ENCODE data around the gene UNC13B. TPM values are rescaled to one million over a fixed set of nuclear protein-coding genes. Genes with fewer than 3 reads are reported as not detected.

Gene UNC13B
- total and polyA plus RNA-seq, 2 experiments from 2014 or later: 8.7 to 52.1 TPM

GRCh38 chr9:35398651-35399335, 237.0 kb downstream of the UNC13B start:
- H3K4me3 Mint-ChIP-seq: no peak overlapping the region
- H3K36me3 Mint-ChIP-seq (ENCODE audit: low read depth): peaks cover 7% of the 10 kb centered on the region; the same call in 1 of the 3 replicates
- TF ChIP-seq JUNB (IDR thresholded peaks at IDR 0.05; ENCODE audit: unreplicated experiment) (no peak), POLR2AphosphoS5 (IDR thresholded peaks at IDR 0.05; ENCODE audit: low read depth) (no peak), ZNF331 (CRISPR knock-in tag; IDR thresholded peaks at IDR 0.05; ENCODE audit: low read depth) (no peak), REST (IDR thresholded peaks at IDR 0.05; ENCODE audit: unreplicated experiment) (no peak), ZNF114 (CRISPR knock-in tag; IDR thresholded peaks at IDR 0.05) (no peak), EZH2phosphoT487 (IDR thresholded peaks at IDR 0.05; ENCODE audit: unreplicated experiment) (no peak), EZH2 (IDR thresholded peaks at IDR 0.05; ENCODE audit: low read depth, unreplicated experiment) (no peak), NANOG (IDR thresholded peaks at IDR 0.05; ENCODE audit: borderline replicate concordance) (no peak), CREB1 (CRISPR knock-in tag; IDR thresholded peaks at IDR 0.05; ENCODE audit: low read depth) (no peak), CTCF (conservative IDR thresholded peaks at IDR 0.05; ENCODE audit: low read depth in 2 of 2) (no peak)
- no peaks in the 10 kb centered on the region for H4K20me1 ChIP-seq (replicated peaks; ENCODE audit: insufficient read depth)
- DNase-seq (ENCODE audit: low spot score) (no peak), ATAC-seq (no peak)
- no peaks in the 10 kb centered on the region for H3F3A ChIP-seq (replicated peaks; ENCODE audit: low read depth)
- no peaks in the 10 kb centered on the region; the same call in 2 of the 3 replicates for H3K4me1 Mint-ChIP-seq
- H3K79me2 ChIP-seq (replicated peaks; ENCODE audit: insufficient read depth): no peaks in the 10 kb centered on the region
- H3K4me2 ChIP-seq: no peak overlapping the region
- H3K9me3 Mint-ChIP-seq: no peaks in the 10 kb centered on the region
- no peaks in the 10 kb centered on the region for H3K36me3 ChIP-seq (ENCODE audit: insufficient read depth)
- H3K4me3 ChIP-seq: no peak overlapping the region
- H3K27me3 ChIP-seq (ENCODE audit: insufficient read depth): no peaks in the 10 kb centered on the region
- no peaks in the 10 kb centered on the region for H3K4me1 ChIP-seq (ENCODE audit: insufficient read depth)
- H3K27ac ChIP-seq (ENCODE audit: low read depth): no peak overlapping the region
- H2AFZ ChIP-seq: no peak overlapping the region
- no peaks in the 10 kb centered on the region for H3K9me2 ChIP-seq (ENCODE audit: insufficient read depth)
- peaks cover 6% of the 10 kb centered on the region for H3K27me3 Mint-ChIP-seq (ENCODE audit: insufficient read depth, low read depth, poor library complexity)
- H3K27ac Mint-ChIP-seq: no peak overlapping the region

GRCh38 chr9:35404865-35405264, 243.1 kb downstream of the UNC13B start:
- Histone ChIP-seq H3K27ac (ENCODE audit: low read depth) (no peak overlapping the region), H3K4me3 (no peak overlapping the region), H3K79me2 (replicated peaks; ENCODE audit: insufficient read depth) (no peaks in the 10 kb centered on the region), H4K20me1 (replicated peaks; ENCODE audit: insufficient read depth) (no peaks in the 10 kb centered on the region), H3K36me3 (ENCODE audit: insufficient read depth) (no peaks in the 10 kb centered on the region), H3K4me1 (ENCODE audit: insufficient read depth) (peaks cover 6% of the 10 kb centered on the region), H3K9me2 (ENCODE audit: insufficient read depth) (no peaks in the 10 kb centered on the region), H3F3A (replicated peaks; ENCODE audit: low read depth) (no peaks in the 10 kb centered on the region), H3K4me2 (no peak overlapping the region), H3K27me3 (ENCODE audit: insufficient read depth) (no peaks in the 10 kb centered on the region), H2AFZ (no peak overlapping the region)
- Mint-ChIP-seq H3K4me3 (no peak overlapping the region), H3K27me3 (ENCODE audit: insufficient read depth, low read depth, poor library complexity) (peaks cover 6% of the 10 kb centered on the region), H3K36me3 (ENCODE audit: low read depth) (peaks cover 3% of the 10 kb centered on the region; the same call in 1 of the 3 replicates), H3K4me1 (peaks cover 18% of the 10 kb centered on the region), H3K9me3 (no peaks in the 10 kb centered on the region), H3K27ac (no peak overlapping the region)
- no peak for DNase-seq (ENCODE audit: low spot score)
- no peak for ATAC-seq
- TF ChIP-seq REST (IDR thresholded peaks at IDR 0.05; ENCODE audit: unreplicated experiment) (no peak), EZH2phosphoT487 (IDR thresholded peaks at IDR 0.05; ENCODE audit: unreplicated experiment) (no peak), CTCF (conservative IDR thresholded peaks at IDR 0.05; ENCODE audit: low read depth in 2 of 2) (no peak), CREB1 (CRISPR knock-in tag; IDR thresholded peaks at IDR 0.05; ENCODE audit: low read depth) (no peak), EZH2 (IDR thresholded peaks at IDR 0.05; ENCODE audit: low read depth, unreplicated experiment) (no peak), ZNF331 (CRISPR knock-in tag; IDR thresholded peaks at IDR 0.05; ENCODE audit: low read depth) (no peak)
